Panc1 (cell line): ENCODE data around the gene PTTG1IP. TPM values are rescaled to one million over a fixed set of nuclear protein-coding genes. Genes with fewer than 3 reads are reported as not detected.

Source experiments
- ATAC-seq: fragments of 200-7000 bp; cut with Tn5 transposase; 2 replicates; pipeline ENCODE4 v1.9.1; 2020; ENCODE audit warnings: mild to moderate bottlenecking, moderate library complexity
- BruUV-seq: library from RNA; stranded (reverse); fragments of 400-500 nt; replicated peaks from 2 replicates; lab custom pipeline; 2021; lab: Mats Ljungman, UMichigan
- CTCF ChIA-PET: fragments of 300-600 bp; sonication (Branson Sonifier 250); formaldehyde crosslinking; loops from one replicate; lab custom pipeline; 2022; ENCODE audit warnings: antibody characterized with exemption; lab: Charles Lee
- POLR2A ChIA-PET: fragments of 300-600 bp; sonication (Branson Sonifier 250); formaldehyde crosslinking; loops from one replicate; lab custom pipeline; 2022; ENCODE audit warnings: antibody characterized with exemption; lab: Charles Lee
- DNase-seq: peaks from one replicate; pipeline ENCODE4 v3.0.0-alpha.2; 2010; ENCODE audit warnings: low read depth, low spot score
- H3K27ac ChIP-seq: 2 replicates; pipeline ENCODE4 v1.5.1; 2011; ENCODE audit warnings: mild to moderate bottlenecking, low read length, inconsistent platforms
- H3K27me3 ChIP-seq: fragments of 200-500 bp; sonication (Bioruptor generic); 2 replicates; pipeline ENCODE4 v1.6.0; 2014; ENCODE audit warnings: low read length, inconsistent platforms; ENCODE audit not compliant: control insufficient read depth, insufficient read depth
- H3K36me3 ChIP-seq: fragments of 200-500 bp; sonication (Bioruptor generic); 2 replicates; pipeline ENCODE4 v1.5.1; 2014; ENCODE audit warnings: inconsistent platforms, mild to moderate bottlenecking, low read length, moderate library complexity; ENCODE audit not compliant: control insufficient read depth, insufficient read depth
- H3K4me1 ChIP-seq: 2 replicates; pipeline ENCODE4 v1.5.1; 2011; ENCODE audit warnings: inconsistent platforms, mild to moderate bottlenecking, low read length, moderate library complexity; ENCODE audit not compliant: control insufficient read depth, insufficient read depth
- H3K4me3 ChIP-seq, 2 experiments: 2 replicates each; pipeline ENCODE4 v1.5.1; 2011 to 2012; ENCODE audit warnings: low read depth in 2 of 2, low read length in 2 of 2, mild to moderate bottlenecking in 2 of 2, inconsistent platforms in 1 of 2, moderate library complexity in 1 of 2
- H3K9me3 ChIP-seq: fragments of 200-500 bp; sonication (Bioruptor generic); 2 replicates; pipeline ENCODE4 v1.5.1; 2014; ENCODE audit warnings: low read depth, mild to moderate bottlenecking, inconsistent platforms, low read length, moderate library complexity; ENCODE audit not compliant: control insufficient read depth, insufficient read depth
- CTCF ChIP-seq: fragments of 450-650 bp; IDR thresholded peaks from 2 replicates; pipeline ENCODE4 v1.5.1; 2017; ENCODE audit warnings: mild to moderate bottlenecking
- POLR2AphosphoS5 ChIP-seq: IDR thresholded peaks from 2 replicates; pipeline ENCODE4 v1.6.1; 2012; ENCODE audit warnings: mild to moderate bottlenecking, low read depth, low read length, moderate library complexity
- REST ChIP-seq, 2 experiments: IDR thresholded peaks; 2 replicates each; pipeline ENCODE4 v1.6.1; 2011 to 2012; ENCODE audit warnings: low read depth in 2 of 2, control low read depth in 1 of 2, low read length in 1 of 2, mild to moderate bottlenecking in 1 of 2, moderate library complexity in 1 of 2; ENCODE audit not compliant: insufficient read depth in 1 of 2
- SIN3A ChIP-seq: IDR thresholded peaks from 2 replicates; pipeline ENCODE4 v1.6.1; 2012; ENCODE audit warnings: low read depth, mild to moderate bottlenecking, low read length, moderate library complexity, borderline replicate concordance; ENCODE audit not compliant: insufficient read depth
- TCF7L2 ChIP-seq: IDR thresholded peaks from 2 replicates; pipeline ENCODE4 v1.6.1; 2011; ENCODE audit warnings: mild to moderate bottlenecking, low read depth, low read length, inconsistent platforms
- in situ Hi-C: cut with HindIII; loops from 2 replicates; pipeline ENCODE4 v1.10.0; 2016; ENCODE audit warnings: low sequenced_read_pairs, low pct_unique_long_range_greater_than_20kb
- intact Hi-C: fragments of 100-400 bp; cut with micrococcal nuclease; formaldehyde crosslinking; loops from one replicate; pipeline ENCODE4 v1.10.0; 2022; ENCODE audit not compliant: unreplicated experiment
- total RNA-seq: library from RNA; stranded (reverse); gene quantifications from one replicate; pipeline ENCODE4 v1.2.1, GENCODE V29; 2021; ENCODE audit not compliant: unreplicated experiment

Gene PTTG1IP
- total RNA-seq, 1 experiment from 2014 or later = 226 TPM

DNA sequence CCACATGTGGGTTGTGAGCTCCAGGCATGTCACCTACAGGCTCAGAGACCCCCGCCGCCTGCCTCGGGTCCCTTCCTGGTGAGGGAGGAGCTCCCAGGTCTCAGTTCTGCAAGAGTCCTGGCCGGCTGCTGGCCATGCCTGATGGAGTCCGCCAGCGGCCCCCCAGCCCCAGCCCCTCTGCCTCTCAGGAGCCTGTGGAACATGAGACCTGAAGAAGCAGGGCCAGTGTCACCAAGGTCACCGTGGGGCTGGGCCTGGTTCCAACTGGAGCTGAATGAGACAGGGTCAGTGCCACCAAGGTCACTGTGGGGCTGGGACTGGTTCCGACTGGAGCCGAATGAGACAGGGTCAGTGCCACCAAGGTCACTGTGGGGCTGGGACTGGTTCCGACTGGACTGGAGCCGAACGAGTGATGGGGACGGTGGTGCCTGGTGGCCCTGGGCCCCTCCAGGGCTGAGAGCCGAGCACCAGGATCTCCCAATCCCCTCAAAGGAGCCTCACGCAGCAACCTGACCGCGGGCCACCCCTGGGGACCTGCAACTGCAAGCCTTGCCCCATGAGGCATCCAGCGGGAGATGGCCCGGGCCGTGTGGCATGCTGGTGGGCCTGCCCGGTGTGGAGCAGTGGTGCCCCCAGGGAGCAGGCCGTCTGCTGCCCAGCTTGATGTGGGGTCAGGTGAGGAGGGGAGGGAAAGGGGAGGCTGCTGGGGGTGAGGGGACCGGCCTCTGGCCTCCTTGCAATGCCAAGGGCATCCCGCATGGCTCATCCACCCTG is 14.5 kb upstream of the PTTG1IP start:
- Histone ChIP-seq H3K27me3 (no peaks in the 10 kb centered on the region), H3K36me3 (no peaks in the 10 kb centered on the region), H3K27ac (no peak overlapping the region), H3K4me3 (no peak overlapping the region), H3K9me3 (no peaks in the 10 kb centered on the region), H3K4me1 (no peaks in the 10 kb centered on the region)
- ChIA-PET CTCF (no interaction called here), POLR2A (no interaction called here)
- no TSS peak for BruUV-seq
- ATAC-seq (no peak; the same call in 1 of the 2 replicates), DNase-seq (no peak)
- intact Hi-C loops (no loop called here), in situ Hi-C loops (no loop called here)
- TF ChIP-seq REST (IDR thresholded peaks at IDR 0.05; ENCODE audit: insufficient read depth in 1 of 2, low read depth in 2 of 2, low read length in 1 of 2) (no peak), TCF7L2 (no peak), POLR2AphosphoS5 (no peak), SIN3A (no peak)

DNA sequence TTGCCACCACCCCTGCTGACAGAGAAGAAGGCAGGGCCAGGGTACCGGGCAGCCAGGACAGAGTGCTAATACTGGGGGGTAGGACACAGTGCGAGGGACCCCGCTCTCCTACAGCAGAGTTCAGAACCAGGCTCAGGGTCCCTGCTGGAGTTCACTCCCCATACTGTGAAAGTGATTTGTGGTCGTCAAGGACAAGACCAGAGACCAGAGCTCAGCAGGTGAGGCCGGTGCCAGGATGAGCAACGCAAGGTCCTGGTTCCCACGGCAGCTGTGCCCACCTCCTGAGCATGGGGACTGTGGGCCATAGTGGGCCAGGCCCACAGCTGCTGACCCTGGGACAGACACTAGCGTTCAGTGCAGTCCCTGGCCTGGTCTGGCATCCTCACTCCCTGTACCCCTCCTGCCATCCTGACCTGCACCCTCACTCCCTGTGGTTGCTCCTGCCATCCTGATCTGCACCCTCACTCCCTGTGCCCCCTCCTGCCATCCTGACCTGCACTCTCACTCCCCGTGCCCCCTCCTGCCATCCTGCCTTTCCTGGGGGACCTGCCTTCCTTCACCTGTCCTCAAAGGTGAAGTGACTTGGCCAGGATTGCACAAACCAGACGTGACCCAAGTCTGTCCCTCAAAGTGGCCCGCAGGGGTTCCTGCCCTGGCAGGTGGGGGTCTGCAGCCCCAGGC is 13.8 kb upstream of the PTTG1IP start:
- H3K9me3 ChIP-seq = no peaks in the 10 kb centered on the region
- H3K4me1 ChIP-seq = no peaks in the 10 kb centered on the region
- no peak overlapping the region for H3K4me3 ChIP-seq
- no TSS peak for BruUV-seq
- in situ Hi-C loops = no loop called here
- DNase-seq (no peak), ATAC-seq (0 out of 2 replicates have a peak, but pooled peaks have one; percentile 19)
- no peak overlapping the region for H3K27ac ChIP-seq
- no peak for TF ChIP-seq POLR2AphosphoS5
- H3K27me3 ChIP-seq = no peaks in the 10 kb centered on the region
- no peaks in the 10 kb centered on the region for H3K36me3 ChIP-seq
- ChIA-PET CTCF (no interaction called here), POLR2A (no interaction called here)
- intact Hi-C loops = no loop called here

GRCh38 chr21:44886113-44887075 is 12.9 kb upstream of the PTTG1IP start:
- no peak for TF ChIP-seq POLR2AphosphoS5
- TF ChIP-seq REST (IDR thresholded peaks at IDR 0.05; ENCODE audit: insufficient read depth in 1 of 2, low read depth in 2 of 2, low read length in 1 of 2) = no peak
- no peak for TF ChIP-seq TCF7L2
- TF ChIP-seq CTCF = no peak
- TF ChIP-seq SIN3A = no peak
- Histone ChIP-seq H3K27ac (no peak overlapping the region), H3K4me3 (no peak overlapping the region), H3K36me3 (no peaks in the 10 kb centered on the region), H3K9me3 (no peaks in the 10 kb centered on the region), H3K4me1 (no peaks in the 10 kb centered on the region), H3K27me3 (no peaks in the 10 kb centered on the region)
- ChIA-PET POLR2A (no interaction called here), CTCF (no interaction called here)
- in situ Hi-C loops = no loop called here
- 0 out of 2 replicates have a peak, but pooled peaks have one; percentile 13 for ATAC-seq
- intact Hi-C loops = no loop called here
- no peak for DNase-seq
- no TSS peak for BruUV-seq
